SK-N-SH (cell line): ENCODE results near the gene PLGRKT. TPM values are rescaled to one million over a fixed set of nuclear protein-coding genes. Genes with fewer than 3 reads are reported as not detected.

Source experiments
- CTCF ChIA-PET: fragments of 300-600, 350-600 bp; formaldehyde crosslinking; extraction: SDS; loops from one replicate; lab custom pipeline; 2021; lab: Yijun Ruan, JAX
- POLR2A ChIA-PET: fragments of 350-600 bp; sonication (Branson Sonifier 250); formaldehyde crosslinking; extraction: SDS; loops from one replicate; lab custom pipeline; 2020; ENCODE audit warnings: antibody characterized with exemption, inconsistent platforms; lab: Yijun Ruan, JAX
- DNase-seq: peaks from one replicate; pipeline ENCODE4 v3.0.0; 2012
- H2AFZ ChIP-seq: fragments of 200-600 bp; sonication (generic); 2 replicates; pipeline ENCODE4 v1.8.1; 2016; ENCODE audit warnings: antibody characterized with exemption, mild to moderate bottlenecking, low read depth
- H3F3A ChIP-seq: fragments of 200-600 bp; sonication (generic); replicated peaks from 2 replicates; pipeline ENCODE3; 2016; ENCODE audit warnings: antibody characterized with exemption, mild to moderate bottlenecking; ENCODE audit not compliant: insufficient read depth
- H3K27ac ChIP-seq, 2 experiments: fragments of 200-500 bp in 1 of 2; fragments of 200-600 bp in 1 of 2; sonication (Bioruptor generic) in 1 of 2; sonication (generic), shearing (Covaris generic) in 1 of 2; 2 replicates each; pipeline versions ENCODE4 v1.5.1 to v1.6.1; 2014 to 2016; ENCODE audit warnings: low read depth in 2 of 2, inconsistent platforms in 1 of 2, low read length in 1 of 2, mild to moderate bottlenecking in 1 of 2, mixed read lengths in 1 of 2
- H3K27me3 ChIP-seq: fragments of 200-600 bp; sonication (generic), shearing (Covaris generic); 2 replicates; pipeline ENCODE4 v1.6.1; 2016; ENCODE audit warnings: mixed run types; ENCODE audit not compliant: insufficient read depth
- H3K36me3 ChIP-seq, 2 experiments: fragments of 200-500 bp in 1 of 2; fragments of 200-600 bp in 1 of 2; sonication (Bioruptor generic) in 1 of 2; sonication (generic) in 1 of 2; replicated peaks in 1 of 2; 2 replicates each; pipeline versions ENCODE3 to v1.5.1; 2014 to 2016; ENCODE audit warnings: low read length in 1 of 2, mild to moderate bottlenecking in 1 of 2; ENCODE audit not compliant: insufficient read depth in 2 of 2, control insufficient read depth in 1 of 2
- H3K4me1 ChIP-seq, 2 experiments: fragments of 200-500 bp in 1 of 2; fragments of 200-600 bp in 1 of 2; sonication (Bioruptor generic) in 1 of 2; sonication (generic), shearing (Covaris generic) in 1 of 2; 2 replicates each; pipeline versions ENCODE4 v1.5.1 to v1.6.1; 2014 to 2016; ENCODE audit warnings: low read depth in 1 of 2, low read length in 1 of 2, mixed run types in 1 of 2; ENCODE audit not compliant: insufficient read depth in 2 of 2, control insufficient read depth in 1 of 2
- H3K4me2 ChIP-seq: fragments of 200-600 bp; sonication (generic), shearing (Covaris generic); 2 replicates; pipeline ENCODE4 v1.6.1; 2017; ENCODE audit warnings: mixed run types
- H3K4me3 ChIP-seq, 2 experiments: fragments of 200-500 bp in 1 of 2; fragments of 200-600 bp in 1 of 2; sonication (Bioruptor generic) in 1 of 2; sonication (generic), shearing (Covaris generic) in 1 of 2; 2 replicates each; pipeline versions ENCODE4 v1.5.1 to v1.8.1; 2014 to 2016; ENCODE audit warnings: low read depth in 2 of 2, inconsistent platforms in 1 of 2, low read length in 1 of 2, mild to moderate bottlenecking in 1 of 2, mixed read lengths in 1 of 2, moderate library complexity in 1 of 2
- H3K79me2 ChIP-seq: fragments of 200-600 bp; sonication (generic); 2 replicates; pipeline ENCODE4 v1.8.1; 2017; ENCODE audit warnings: mild to moderate bottlenecking; ENCODE audit not compliant: insufficient read depth
- H3K9ac ChIP-seq: fragments of 200-600 bp; sonication (generic); 2 replicates; pipeline ENCODE4 v1.6.1; 2017; ENCODE audit warnings: mixed run types
- H3K9me2 ChIP-seq: fragments of 200-600 bp; sonication (generic); 2 replicates; pipeline ENCODE4 v1.6.1; 2017; ENCODE audit warnings: mixed run types
- H3K9me3 ChIP-seq: fragments of 200-600 bp; sonication (generic); 2 replicates; pipeline ENCODE4 v1.6.1; 2017; ENCODE audit warnings: mixed run types, mild to moderate bottlenecking, moderate library complexity
- H4K20me1 ChIP-seq: fragments of 200-600 bp; sonication (generic); 2 replicates; pipeline ENCODE4 v1.6.1; 2017; ENCODE audit warnings: mild to moderate bottlenecking, mixed run types; ENCODE audit not compliant: insufficient read depth
- CTCF ChIP-seq: fragments of 200-600 bp; sonication (generic); IDR thresholded peaks from 2 replicates; pipeline ENCODE4 v1.6.1; 2017; ENCODE audit warnings: antibody characterized with exemption, mild to moderate bottlenecking, moderate library complexity
- EP300 ChIP-seq, 2 experiments: IDR thresholded peaks; 2 replicates each; pipeline versions ENCODE4 v1.4.0 to v1.6.1; 2012; ENCODE audit warnings: borderline replicate concordance in 1 of 2, low read depth in 1 of 2, low read length in 1 of 2
- IRF3 ChIP-seq: fragments of 150-350 bp; IDR thresholded peaks from 2 replicates; pipeline ENCODE4 v1.6.1; 2016; ENCODE audit warnings: mild to moderate bottlenecking, low read depth, low read length
- RAD21 ChIP-seq: IDR thresholded peaks from 2 replicates; pipeline ENCODE4 v1.6.1; 2012; ENCODE audit warnings: mild to moderate bottlenecking, low read length
- REST ChIP-seq: IDR thresholded peaks from 2 replicates; pipeline ENCODE4 v1.6.1; 2012; ENCODE audit warnings: mild to moderate bottlenecking, low read depth, low read length, moderate library complexity
- ZBTB33 ChIP-seq: IDR thresholded peaks from 2 replicates; pipeline ENCODE4 v1.4.0; 2012; ENCODE audit warnings: low read depth, borderline replicate concordance
- WGBS: methylation state at CpG from one replicate; pipeline ENCODE4 v1.1.6; 2017; ENCODE audit warnings: low lambda C conversion rate; 5-methylcytosine and 5-hydroxymethylcytosine counted together
- polyA plus RNA-seq, 3 experiments: library from polyadenylated mRNA; depleted of rRNA; stranded (reverse); fragments of >200 nt; gene quantifications; 2 replicates each; pipeline ENCODE4 v1.2.3, GENCODE V29; 2012

Gene PLGRKT
- polyA plus RNA-seq, 1 of the 3 experiments (the other 2 are of a cell fraction), result 11.4 TPM

GRCh38 chr9:5459289-5459829 lies 21.6 kb upstream of the PLGRKT start:
- H3K27ac ChIP-seq, result no peak overlapping the region
- 95% methylated on average over 4 of the region's 4 CpGs for WGBS
- TF ChIP-seq ZBTB33 (no peak), CTCF (no peak), REST (no peak), EP300 (IDR thresholded peaks at IDR 0.05; ENCODE audit: borderline replicate concordance in 1 of 2, low read depth in 1 of 2, low read length in 1 of 2) (no peak), IRF3 (no peak), RAD21 (no peak)
- H3F3A ChIP-seq, result peaks cover 14% of the 10 kb centered on the region
- H3K27me3 ChIP-seq, result no peaks in the 10 kb centered on the region
- no peak overlapping the region for H3K4me2 ChIP-seq
- H3K36me3 ChIP-seq, result peaks cover 41 to 84% of the 10 kb centered on the region in 2 experiments
- no peaks in the 10 kb centered on the region for H4K20me1 ChIP-seq
- ChIA-PET CTCF (no interaction called here), POLR2A (no interaction called here)
- H3K9me2 ChIP-seq, result no peaks in the 10 kb centered on the region
- DNase-seq, result no peak
- H3K9me3 ChIP-seq, result no peaks in the 10 kb centered on the region
- H3K4me1 ChIP-seq, result peaks cover 0 to 6% of the 10 kb centered on the region in 2 experiments; a peak in 3 of 4 replicates
- H2AFZ ChIP-seq, result no peak overlapping the region
- peaks cover 84% of the 10 kb centered on the region for H3K79me2 ChIP-seq
- no peak overlapping the region for H3K9ac ChIP-seq
- no peak overlapping the region for H3K4me3 ChIP-seq
